ENCODE data around the gene TIGD1.

- TF ChIP-seq, protein P1, sequence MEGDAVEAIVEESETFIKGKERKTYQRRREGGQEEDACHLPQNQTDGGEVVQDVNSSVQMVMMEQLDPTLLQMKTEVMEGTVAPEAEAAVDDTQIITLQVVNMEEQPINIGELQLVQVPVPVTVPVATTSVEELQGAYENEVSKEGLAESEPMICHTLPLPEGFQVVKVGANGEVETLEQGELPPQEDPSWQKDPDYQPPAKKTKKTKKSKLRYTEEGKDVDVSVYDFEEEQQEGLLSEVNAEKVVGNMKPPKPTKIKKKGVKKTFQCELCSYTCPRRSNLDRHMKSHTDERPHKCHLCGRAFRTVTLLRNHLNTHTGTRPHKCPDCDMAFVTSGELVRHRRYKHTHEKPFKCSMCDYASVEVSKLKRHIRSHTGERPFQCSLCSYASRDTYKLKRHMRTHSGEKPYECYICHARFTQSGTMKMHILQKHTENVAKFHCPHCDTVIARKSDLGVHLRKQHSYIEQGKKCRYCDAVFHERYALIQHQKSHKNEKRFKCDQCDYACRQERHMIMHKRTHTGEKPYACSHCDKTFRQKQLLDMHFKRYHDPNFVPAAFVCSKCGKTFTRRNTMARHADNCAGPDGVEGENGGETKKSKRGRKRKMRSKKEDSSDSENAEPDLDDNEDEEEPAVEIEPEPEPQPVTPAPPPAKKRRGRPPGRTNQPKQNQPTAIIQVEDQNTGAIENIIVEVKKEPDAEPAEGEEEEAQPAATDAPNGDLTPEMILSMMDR (IDR thresholded peaks at IDR 0.05): no peak
- no peak for TF ChIP-seq POLR2A (IDR thresholded peaks at IDR 0.05)
These were observed 47.2 kb downstream of the TIGD1 start for GRCh38 chr2:232502911-232503808.
